ENCODE measurements around the gene ADGRF5.

The ADGRF5 gene, protein sequence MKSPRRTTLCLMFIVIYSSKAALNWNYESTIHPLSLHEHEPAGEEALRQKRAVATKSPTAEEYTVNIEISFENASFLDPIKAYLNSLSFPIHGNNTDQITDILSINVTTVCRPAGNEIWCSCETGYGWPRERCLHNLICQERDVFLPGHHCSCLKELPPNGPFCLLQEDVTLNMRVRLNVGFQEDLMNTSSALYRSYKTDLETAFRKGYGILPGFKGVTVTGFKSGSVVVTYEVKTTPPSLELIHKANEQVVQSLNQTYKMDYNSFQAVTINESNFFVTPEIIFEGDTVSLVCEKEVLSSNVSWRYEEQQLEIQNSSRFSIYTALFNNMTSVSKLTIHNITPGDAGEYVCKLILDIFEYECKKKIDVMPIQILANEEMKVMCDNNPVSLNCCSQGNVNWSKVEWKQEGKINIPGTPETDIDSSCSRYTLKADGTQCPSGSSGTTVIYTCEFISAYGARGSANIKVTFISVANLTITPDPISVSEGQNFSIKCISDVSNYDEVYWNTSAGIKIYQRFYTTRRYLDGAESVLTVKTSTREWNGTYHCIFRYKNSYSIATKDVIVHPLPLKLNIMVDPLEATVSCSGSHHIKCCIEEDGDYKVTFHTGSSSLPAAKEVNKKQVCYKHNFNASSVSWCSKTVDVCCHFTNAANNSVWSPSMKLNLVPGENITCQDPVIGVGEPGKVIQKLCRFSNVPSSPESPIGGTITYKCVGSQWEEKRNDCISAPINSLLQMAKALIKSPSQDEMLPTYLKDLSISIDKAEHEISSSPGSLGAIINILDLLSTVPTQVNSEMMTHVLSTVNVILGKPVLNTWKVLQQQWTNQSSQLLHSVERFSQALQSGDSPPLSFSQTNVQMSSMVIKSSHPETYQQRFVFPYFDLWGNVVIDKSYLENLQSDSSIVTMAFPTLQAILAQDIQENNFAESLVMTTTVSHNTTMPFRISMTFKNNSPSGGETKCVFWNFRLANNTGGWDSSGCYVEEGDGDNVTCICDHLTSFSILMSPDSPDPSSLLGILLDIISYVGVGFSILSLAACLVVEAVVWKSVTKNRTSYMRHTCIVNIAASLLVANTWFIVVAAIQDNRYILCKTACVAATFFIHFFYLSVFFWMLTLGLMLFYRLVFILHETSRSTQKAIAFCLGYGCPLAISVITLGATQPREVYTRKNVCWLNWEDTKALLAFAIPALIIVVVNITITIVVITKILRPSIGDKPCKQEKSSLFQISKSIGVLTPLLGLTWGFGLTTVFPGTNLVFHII (N-terminal part only)

DNA sequence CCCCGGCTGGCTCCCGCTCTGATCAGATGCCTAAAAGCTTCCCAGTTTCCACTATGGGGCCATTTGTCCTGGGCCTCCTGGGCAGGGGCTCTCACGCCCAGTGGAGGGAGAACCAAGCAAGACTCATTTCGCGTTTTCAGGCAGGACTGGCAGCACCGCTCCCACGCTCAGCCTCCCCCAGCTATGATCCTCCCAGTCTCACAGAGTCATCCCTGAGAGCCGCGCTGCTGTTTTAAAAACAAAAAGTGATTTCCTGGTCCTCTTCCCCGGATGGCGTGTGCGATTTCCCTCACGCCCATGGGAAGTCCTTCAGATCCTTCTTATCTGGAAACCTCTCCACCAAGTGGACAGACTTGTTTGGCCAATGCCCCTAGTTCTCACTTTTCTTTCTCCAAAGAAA lies at the start of gene ADGRF5:
TSS of gene ADGRF5 (minus strand) at position 208 of the 400 bp plus-strand sequence. CDS start 15,176 bp downstream, outside the sequence.
- no peak for DNase-seq (ENCODE audit: low read depth)

DNA sequence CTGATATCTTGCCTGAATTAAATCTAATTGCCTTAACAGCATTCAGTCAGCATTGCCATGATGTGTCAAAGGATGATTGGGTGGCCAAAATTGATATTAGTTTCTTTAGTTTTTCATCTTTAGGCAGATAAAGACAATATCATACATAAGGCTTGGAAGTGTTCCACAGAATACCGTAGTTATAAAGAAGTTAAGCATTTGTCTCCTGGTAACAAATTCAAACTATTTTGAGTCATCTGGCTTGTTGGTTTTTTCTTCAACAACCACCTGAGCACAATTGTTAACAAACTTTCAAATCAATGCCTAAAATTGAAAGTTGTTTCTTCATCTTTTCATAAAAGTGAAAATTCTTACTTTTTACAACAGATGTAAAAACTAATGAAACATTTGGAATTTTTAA lies 47.5 kb upstream of the ADGRF5 start:
- DNase-seq (ENCODE audit: low read depth) = no peak

DNA sequence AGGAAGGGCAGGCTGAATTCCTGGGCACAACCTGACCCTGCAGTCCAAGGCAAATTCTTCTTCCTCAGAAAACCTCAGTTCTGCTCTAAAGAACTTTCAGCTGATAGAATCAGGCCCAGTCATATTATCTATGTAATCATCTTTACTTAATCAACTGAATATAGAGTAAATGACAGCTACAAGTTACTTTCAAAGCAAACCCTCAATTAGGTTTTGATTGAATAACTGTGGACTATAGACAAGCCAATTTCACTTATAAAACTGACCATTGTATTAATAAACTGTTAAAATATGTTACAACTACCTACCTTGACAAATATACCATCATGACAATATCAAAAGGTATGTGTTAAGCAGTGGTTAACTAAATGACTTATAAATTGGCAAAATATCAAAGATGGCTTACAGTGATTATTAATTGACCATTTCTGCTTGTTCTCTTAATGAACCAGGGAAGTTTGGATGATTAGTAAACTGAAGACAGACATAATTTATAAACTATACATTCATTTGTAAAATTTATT lies 46.1 kb upstream of the ADGRF5 start:
- no peak for DNase-seq (ENCODE audit: low read depth)

DNA sequence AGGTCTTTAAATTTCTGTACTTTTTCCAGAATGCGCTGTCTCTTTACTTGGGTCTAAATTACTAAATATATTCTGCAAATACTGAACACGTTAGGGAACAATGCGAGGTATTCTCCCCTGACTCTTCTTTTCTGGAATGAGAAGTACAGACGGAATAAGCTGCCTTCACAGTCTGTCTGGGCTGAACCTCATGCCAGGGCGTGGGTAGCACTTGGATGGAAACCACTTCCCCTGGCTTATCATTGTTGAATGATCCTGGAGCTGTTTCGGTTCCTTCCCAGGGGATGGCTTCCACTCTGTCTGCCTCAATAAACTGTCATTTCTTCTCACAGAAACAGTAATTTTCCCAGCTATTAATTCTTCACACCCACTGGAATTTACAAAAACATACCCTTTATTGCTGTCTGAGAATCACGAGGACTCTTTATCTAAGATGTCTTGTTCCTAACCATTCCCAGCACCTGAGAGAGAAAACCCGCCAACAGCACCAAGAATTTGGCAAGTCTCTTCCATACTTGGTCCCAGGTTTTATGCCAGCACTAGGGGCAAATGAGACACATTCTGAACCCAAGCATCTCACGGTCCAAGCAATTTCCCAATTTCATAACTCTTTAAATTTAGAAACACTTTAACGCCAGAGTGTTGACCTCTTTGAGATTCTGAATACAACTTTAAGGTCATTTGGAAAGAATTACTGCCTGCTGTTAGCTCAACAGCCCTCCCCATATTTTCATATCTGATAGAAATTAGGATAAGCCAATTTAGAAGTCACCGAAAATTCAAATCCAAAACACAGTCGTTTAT lies 43.2 kb upstream of the ADGRF5 start:
- DNase-seq (ENCODE audit: low read depth) = no peak

DNA sequence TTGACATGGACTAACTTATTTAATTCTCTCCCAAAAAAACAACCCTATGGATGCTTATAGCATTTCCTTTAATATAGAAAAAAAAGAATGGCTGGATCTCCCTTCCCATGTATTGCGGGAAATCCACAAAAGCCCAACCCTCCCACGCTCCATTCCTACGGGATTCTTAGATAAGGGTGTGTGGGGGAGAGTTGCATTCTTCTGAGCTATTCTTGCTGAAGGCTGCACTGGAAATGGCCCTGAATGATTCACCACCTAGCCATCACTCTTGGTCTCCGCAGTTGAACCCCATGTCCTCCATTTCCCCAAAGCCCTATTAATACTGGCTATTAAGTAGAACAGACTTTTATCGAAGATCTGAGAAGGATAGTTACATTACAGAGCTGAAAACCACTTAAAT lies 41.9 kb upstream of the ADGRF5 start:
- DNase-seq (ENCODE audit: low read depth) = no peak

DNA sequence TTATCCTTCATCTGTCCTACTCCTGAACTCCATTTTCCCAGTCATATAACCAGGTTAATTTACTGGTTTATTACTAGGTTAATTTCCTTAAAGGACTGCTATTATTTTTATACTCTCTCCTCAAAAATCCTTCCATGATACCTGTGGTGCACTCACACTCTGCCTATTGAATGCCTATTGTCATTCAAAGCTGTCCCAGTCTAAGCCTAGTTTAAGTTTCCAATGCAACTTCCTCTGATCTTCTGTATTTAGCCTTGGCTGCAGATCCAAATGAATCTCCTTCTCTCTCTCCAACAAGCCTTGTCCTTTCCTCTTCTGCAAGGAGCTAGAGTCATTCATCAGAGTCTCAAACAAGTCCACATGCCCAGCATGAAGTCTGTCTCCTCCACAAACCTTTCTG lies 41.3 kb upstream of the ADGRF5 start:
- DNase-seq (ENCODE audit: low read depth) = no peak

DNA sequence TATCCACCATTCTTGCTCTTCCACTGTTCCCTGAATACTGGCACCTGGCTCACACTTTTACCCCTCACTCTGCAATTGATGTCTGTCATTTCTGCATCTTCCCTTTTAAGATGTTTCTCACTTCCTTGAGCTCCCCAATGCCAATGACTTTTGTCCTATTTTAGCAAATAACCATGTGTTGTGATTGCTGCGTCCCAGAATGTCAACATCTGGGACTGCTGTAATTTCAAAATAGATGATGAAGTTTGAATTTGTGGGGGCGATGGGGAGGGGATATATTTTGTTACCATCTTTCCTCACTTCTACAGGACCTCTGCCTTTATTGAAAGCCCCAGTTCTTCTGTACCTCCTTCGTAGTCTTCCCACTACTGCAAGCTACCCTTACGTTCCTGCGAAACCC lies 40.0 kb upstream of the ADGRF5 start:
- DNase-seq (ENCODE audit: low read depth) = no peak

DNA sequence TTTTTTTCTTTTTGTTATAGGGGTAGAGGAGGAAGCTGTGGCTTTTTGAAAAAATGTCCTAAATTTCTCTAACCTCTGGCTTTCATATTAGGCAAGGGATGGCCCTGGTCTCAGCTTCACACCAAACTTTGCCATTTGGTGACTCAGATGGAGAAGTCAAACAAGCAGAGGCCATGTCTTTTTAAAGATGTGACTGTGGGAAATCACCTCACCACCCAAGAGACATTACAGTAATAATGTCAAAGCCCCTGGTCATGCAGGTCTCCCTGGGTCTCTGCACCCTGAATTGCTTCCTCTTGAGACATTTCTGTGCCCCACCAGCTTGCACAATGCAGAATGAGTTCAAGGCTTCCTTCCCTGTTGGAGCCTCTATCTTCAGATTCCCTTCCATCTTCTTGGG lies 39.5 kb upstream of the ADGRF5 start:
- DNase-seq (ENCODE audit: low read depth) = no peak

DNA sequence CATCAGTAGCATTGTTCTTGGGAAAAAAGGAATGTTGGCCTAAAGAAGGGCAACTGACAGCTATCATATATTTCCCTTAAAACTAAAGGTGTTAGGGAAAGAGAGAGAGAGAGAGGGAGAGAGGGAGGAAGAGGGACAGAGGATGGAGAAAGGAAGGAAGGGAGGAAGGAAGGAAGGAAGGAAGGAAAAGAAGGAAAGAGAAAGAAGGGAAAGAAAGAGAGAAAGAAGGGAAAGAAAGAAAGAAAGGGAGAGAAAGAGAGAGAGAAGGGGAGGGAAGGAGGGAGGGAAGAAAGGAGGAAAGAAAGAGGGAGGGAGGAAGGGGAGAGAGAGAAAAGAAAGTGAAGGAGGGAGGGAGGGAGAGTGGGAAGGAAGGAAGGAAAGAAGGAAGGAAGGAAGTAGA lies 37.7 kb upstream of the ADGRF5 start:
- DNase-seq (ENCODE audit: low read depth) = no peak

DNA sequence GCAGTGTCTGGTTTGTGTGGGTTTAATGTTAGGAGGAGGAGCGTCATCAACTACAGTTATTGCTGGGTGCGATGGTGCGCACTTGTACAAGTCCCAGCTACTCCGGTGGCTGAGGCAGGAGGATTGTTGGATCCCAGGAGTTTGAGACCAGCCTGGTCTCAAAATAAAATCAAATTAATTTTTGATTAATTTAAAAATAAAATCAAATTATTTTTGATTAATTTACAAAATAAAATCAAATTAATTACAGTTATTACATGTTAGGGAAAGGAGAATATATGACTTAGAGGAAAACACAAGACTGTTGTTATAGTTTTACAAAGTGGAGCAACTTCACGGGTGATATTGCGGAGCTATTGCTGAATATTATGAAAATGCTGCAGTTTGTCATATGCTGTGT lies 34.7 kb upstream of the ADGRF5 start:
- no peak for DNase-seq (ENCODE audit: low read depth)

DNA sequence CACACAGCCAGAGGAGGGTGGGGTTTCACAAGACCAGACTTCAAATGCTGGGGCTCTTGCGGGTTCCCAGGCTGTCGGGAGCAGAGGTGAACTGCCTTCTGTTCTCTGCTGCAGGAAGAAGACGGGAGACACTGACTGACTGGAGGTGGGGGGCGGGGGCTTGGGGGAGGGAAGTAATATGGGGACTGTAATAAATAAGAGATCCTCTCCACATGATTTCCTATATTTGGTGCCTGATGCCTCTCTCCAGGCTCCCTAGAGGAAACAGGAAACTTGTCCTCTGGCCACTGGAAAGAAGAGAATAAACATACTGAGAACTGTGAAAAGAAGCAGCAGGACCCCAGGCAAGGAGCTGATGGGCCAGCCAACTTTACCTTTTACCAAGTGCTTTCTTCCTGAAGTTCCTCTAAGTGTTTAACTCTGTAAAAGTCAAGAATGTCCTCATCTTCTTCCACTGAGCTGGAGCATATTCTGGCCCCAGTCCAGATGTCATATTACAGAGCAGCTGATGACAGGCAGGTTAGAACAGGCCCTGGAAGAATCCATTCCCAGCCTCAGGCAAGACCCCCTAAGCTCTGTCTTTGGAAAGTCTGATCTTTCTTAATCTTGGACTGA lies 33.2 kb upstream of the ADGRF5 start:
- no peak for DNase-seq (ENCODE audit: low read depth)

DNA sequence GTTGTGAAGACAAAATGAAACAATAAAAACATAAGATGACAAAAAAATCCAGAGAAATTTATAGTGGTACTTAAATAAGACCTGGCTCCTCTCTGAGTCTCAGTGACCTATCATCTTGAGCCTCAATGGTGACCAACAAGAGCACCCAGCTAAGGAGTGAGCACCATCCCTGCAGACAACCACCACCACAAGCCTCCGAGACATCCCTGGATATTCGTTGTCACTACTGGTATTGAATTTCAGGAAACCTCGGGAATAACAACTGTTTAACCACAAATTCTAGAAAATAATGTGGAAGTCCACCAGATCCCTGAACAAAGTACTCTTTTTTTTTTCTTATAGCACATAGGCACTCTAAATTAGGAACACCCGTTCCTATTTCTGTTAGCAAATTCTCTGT lies 32.2 kb upstream of the ADGRF5 start:
- DNase-seq (ENCODE audit: low read depth) = no peak

DNA sequence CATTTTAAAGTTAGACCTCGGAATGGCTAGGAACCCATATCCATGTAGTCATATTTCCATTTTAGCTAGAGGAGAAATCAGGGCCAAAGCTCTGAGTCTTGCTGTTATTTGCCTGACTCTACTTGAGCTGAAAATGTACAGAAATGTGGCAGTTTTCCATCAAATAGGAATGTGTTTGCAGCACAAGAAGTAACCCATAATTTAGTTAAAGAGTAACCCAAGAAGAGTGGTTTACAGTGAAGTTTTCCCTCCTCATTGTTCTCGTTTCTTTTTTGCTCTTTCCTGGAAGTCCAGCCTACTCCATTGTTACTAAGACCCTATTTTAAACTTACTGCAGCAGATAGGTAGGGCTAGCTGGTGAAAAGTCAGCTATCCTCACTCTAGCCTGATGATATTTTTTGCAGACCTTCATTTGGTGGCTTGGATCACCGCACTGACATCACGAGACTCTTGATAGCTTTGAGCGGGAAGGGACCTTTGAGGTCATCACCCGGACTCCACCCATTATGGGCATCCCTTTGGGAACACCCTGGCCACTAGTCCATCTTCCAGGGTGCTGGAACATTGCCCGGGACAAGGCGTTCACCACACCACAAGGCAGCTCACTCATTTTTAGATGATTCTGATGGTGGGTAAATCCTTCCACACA lies 28.0 kb upstream of the ADGRF5 start:
- DNase-seq (ENCODE audit: low read depth) = no peak

DNA sequence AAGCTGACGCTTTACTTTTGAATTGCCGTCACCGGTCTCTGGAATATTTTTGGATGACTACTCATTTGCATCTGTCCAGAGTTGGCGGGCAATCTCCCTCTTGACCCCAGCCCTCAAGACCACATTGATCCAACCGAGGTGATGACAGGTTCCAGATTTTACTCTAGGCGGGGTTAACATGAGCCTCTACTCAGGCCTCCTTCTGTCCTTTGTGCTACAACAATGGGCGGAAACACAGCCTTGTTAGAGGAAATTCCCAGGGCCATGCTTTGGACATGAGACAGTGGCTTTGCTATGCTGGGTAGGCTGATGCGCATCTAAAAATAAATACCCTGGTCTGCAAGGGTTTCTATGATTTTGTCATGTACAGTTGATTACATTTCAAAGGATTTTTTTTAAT lies 27.0 kb upstream of the ADGRF5 start:
- DNase-seq (ENCODE audit: low read depth) = no peak

DNA sequence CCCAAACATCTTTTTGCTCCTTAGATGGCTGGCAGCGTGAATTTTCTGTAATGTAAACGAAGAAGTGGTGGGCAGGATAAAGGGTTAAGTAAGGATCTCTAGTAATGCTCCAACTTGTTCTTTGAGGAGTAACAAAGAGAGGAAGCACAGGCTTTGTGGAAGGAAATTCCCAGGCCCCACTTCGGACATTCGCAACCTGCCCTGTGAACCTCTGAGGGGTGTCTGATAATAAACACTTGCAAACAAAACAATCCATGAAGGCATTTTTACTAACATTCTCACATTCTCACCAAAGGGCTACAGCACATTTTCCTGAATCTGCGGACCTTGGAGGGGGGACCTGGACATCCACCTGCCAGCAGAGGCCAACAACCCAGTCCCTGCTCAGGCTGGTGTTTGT lies 25.8 kb upstream of the ADGRF5 start:
- no peak for DNase-seq (ENCODE audit: low read depth)

DNA sequence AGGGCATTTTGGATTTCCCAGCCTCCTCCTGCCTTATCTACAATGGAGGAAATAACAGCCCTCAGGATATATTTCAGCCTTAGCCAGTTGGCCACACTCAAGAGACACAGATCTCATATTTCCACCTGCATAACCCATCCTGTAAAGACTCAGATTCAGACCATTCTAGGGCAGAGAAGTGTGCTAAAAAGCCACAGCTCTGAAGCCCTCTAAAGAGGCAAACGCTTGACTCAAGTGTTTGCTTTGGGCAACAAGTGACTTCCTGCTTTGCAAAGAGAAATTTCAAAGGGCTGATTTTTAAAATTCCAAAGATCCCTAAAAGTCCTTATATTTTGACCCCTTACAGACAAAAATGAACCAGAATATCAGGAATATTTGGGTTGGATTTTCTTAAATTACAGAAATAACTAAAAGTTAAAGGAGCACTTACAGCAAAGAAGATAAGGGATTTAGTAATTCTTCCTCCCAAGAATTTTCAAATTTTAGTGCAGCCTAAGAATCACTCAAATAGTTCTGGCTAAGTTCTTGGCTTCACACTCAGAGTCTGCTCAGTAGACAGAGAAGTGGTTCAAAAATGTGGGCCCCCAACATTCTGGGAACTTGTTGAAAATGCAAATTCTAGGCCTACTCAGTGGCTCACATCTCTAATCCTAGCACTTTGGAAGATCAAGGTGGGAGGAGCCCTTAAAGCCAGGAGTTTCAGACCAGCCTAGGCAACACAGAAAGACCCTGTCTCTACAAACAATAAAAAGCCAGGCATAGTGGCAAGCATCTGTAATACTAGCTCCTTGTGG lies 18.9 kb upstream of the ADGRF5 start:
- no peak for DNase-seq (ENCODE audit: low read depth)

DNA sequence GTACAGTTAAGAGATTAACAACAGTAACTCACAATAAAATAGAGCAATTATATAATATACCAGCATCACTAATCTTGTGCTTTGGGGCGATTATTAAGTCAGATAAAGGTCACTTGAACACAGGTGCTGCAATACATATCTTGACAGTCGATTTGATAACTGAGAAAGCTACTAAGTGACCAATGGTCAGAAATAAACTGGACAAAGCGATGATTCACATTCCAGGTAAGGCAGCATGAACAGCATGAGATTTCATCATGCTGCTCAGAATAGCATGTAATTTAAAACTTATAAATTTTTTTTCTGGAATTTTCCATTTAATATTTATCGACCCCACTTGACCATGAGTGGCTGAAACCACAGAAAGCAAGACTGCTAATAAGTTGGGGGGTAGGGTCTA lies 15.9 kb upstream of the ADGRF5 start:
- no peak for DNase-seq (ENCODE audit: low read depth)

DNA sequence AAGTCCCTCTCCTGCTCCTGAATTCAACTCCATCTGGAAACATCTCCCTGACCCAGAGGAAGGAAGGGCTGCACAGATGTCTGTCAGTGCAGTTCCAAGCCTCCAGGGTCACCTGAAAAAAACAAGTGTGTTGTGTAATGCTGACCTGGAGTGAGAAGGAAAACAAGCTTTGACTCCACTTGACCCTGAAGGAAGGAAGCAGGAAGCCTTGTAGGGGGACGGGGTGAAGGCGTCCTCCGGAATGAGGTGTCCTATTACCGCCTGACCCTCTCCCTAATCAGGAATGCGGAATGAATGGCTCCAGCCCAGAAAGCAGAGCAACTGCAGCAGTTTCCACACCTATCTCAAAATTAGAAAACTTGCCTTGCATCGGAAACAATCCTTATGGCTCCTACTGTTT lies 13.9 kb upstream of the ADGRF5 start:
- DNase-seq (ENCODE audit: low read depth) = no peak

DNA sequence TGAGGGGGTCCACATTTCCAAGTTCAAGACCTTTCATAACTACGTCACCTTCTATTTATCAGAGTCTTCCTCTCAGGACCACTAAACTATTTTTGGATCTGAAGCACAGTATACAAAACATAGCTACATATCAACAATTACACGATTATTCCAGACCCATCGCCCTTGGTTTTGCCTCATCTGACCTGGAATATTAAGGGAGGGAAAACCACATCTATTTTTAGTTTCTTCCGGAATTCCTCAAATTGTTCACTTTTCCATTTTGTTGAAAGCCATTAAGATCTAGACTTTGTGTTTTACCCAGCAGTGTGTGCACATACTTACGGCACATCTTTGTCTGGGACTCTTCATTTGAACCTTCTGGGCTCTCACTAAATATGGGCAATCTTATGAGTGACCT lies 12.0 kb upstream of the ADGRF5 start:
- no peak for DNase-seq (ENCODE audit: low read depth)
